Activated naive CD4-positive, alpha-beta T cell treated with anti-CD3 and anti-CD28 coated beads, Interleukin-2, amount 50 U/mL, for 72 hours (primary cell): ENCODE measurements around the gene CEACAM5. TPM values are rescaled to one million over a fixed set of nuclear protein-coding genes. Genes with fewer than 3 reads are reported as not detected.
"Not testable (repeated sequence)": the region's sequence is repeated elsewhere in the genome, so short reads cannot be mapped to it uniquely, and the experiment has no call there.

ENCODE experiments used
- ATAC-seq, 2 donors: fragments of 150-1000 bp; cut with Tn5 transposase; 2 replicates each; pipeline ENCODE4 v1.10.0; 2021; ENCODE audit warnings: mild to moderate bottlenecking in 2 of 2, moderate library complexity in 2 of 2
- DNase-seq, 2 donors: peaks; one replicate each; pipeline ENCODE4 v3.0.0; 2021 to 2022; ENCODE audit warnings: low spot score in 2 of 2
- H3K27ac Mint-ChIP-seq, 2 donors: one replicate each; pipeline ENCODE4 v1.8.0; 2022; ENCODE audit warnings: mild to moderate bottlenecking in 2 of 2, mixed read lengths in 2 of 2
- H3K36me3 Mint-ChIP-seq, 2 donors: one replicate each; pipeline ENCODE4 v1.8.0; 2022; ENCODE audit warnings: mixed read lengths in 2 of 2
- H3K9me3 Mint-ChIP-seq, 2 donors: one replicate each; pipeline ENCODE4 v1.8.0; 2022; ENCODE audit warnings: mixed read lengths in 2 of 2
- total RNA-seq, 2 donors: library from RNA; stranded (reverse); gene quantifications; one replicate each; pipeline ENCODE4 v1.2.3, GENCODE V29; 2022

Gene CEACAM5
- total RNA-seq, 2 donors from 2014 or later, result not detected

DNA sequence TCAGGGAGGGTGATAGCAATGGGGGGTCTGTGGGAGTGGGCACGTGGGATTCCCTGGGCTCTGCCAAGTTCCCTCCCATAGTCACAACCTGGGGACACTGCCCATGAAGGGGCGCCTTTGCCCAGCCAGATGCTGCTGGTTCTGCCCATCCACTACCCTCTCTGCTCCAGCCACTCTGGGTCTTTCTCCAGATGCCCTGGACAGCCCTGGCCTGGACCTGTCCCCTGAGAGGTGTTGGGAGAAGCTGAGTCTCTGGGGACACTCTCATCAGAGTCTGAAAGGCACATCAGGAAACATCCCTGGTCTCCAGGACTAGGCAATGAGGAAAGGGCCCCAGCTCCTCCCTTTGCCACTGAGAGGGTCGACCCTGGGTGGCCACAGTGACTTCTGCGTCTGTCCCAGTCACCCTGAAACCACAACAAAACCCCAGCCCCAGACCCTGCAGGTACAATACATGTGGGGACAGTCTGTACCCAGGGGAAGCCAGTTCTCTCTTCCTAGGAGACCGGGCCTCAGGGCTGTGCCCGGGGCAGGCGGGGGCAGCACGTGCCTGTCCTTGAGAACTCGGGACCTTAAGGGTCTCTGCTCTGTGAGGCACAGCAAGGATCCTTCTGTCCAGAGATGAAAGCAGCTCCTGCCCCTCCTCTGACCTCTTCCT lies 11.1 kb upstream of the CEACAM5 start:
- peak in 1 of 2 donors; percentile 43 for DNase-seq
- H3K36me3 Mint-ChIP-seq, result no peaks in the 10 kb centered on the region
- peaks cover 0 to 6% of the 10 kb centered on the region in 2 donors for H3K9me3 Mint-ChIP-seq
- no peak overlapping the region for H3K27ac Mint-ChIP-seq
- no peak for ATAC-seq

DNA sequence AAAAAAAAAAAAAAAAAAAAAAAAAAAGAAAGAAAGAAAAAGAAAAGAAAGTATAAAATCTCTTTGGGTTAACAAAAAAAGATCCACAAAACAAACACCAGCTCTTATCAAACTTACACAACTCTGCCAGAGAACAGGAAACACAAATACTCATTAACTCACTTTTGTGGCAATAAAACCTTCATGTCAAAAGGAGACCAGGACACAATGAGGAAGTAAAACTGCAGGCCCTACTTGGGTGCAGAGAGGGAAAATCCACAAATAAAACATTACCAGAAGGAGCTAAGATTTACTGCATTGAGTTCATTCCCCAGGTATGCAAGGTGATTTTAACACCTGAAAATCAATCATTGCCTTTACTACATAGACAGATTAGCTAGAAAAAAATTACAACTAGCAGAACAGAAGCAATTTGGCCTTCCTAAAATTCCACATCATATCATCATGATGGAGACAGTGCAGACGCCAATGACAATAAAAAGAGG lies 9.6 kb upstream of the CEACAM5 start:
- Mint-ChIP-seq H3K36me3 (no peaks in the 10 kb centered on the region), H3K27ac (no peak overlapping the region), H3K9me3 (no peaks in the 10 kb centered on the region)
- ATAC-seq (no peak), DNase-seq (no peak)

DNA sequence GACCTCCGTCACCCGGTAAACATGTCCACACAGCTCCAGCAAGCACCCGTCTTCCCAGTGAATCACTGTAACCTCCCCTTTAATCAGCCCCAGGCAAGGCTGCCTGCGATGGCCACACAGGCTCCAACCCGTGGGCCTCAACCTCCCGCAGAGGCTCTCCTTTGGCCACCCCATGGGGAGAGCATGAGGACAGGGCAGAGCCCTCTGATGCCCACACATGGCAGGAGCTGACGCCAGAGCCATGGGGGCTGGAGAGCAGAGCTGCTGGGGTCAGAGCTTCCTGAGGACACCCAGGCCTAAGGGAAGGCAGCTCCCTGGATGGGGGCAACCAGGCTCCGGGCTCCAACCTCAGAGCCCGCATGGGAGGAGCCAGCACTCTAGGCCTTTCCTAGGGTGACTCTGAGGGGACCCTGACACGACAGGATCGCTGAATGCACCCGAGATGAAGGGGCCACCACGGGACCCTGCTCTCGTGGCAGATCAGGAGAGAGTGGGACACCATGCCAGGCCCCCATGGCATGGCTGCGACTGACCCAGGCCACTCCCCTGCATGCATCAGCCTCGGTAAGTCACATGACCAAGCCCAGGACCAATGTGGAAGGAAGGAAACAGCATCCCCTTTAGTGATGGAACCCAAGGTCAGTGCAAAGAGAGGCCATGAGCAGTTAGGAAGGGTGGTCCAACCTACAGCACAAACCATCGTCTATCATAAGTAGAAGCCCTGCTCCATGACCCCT lies 9.0 kb upstream of the CEACAM5 start:
- DNase-seq (peak in 1 of 2 donors; percentile 37), ATAC-seq (no peak)
- H3K9me3 Mint-ChIP-seq, result no peaks in the 10 kb centered on the region
- H3K27ac Mint-ChIP-seq, result no peak overlapping the region
- H3K36me3 Mint-ChIP-seq, result no peaks in the 10 kb centered on the region

DNA sequence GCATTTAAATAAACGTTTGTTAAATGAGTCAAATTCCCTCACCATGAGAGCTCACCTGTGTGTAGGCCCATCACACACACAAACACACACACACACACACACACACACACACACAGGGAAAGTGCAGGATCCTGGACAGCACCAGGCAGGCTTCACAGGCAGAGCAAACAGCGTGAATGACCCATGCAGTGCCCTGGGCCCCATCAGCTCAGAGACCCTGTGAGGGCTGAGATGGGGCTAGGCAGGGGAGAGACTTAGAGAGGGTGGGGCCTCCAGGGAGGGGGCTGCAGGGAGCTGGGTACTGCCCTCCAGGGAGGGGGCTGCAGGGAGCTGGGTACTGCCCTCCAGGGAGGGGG lies 8.5 kb upstream of the CEACAM5 start:
- ATAC-seq, result no peak
- Mint-ChIP-seq H3K9me3 (no peaks in the 10 kb centered on the region), H3K27ac (no peak overlapping the region), H3K36me3 (no peaks in the 10 kb centered on the region)
- peak in 1 of 2 donors; percentile 16 for DNase-seq

DNA sequence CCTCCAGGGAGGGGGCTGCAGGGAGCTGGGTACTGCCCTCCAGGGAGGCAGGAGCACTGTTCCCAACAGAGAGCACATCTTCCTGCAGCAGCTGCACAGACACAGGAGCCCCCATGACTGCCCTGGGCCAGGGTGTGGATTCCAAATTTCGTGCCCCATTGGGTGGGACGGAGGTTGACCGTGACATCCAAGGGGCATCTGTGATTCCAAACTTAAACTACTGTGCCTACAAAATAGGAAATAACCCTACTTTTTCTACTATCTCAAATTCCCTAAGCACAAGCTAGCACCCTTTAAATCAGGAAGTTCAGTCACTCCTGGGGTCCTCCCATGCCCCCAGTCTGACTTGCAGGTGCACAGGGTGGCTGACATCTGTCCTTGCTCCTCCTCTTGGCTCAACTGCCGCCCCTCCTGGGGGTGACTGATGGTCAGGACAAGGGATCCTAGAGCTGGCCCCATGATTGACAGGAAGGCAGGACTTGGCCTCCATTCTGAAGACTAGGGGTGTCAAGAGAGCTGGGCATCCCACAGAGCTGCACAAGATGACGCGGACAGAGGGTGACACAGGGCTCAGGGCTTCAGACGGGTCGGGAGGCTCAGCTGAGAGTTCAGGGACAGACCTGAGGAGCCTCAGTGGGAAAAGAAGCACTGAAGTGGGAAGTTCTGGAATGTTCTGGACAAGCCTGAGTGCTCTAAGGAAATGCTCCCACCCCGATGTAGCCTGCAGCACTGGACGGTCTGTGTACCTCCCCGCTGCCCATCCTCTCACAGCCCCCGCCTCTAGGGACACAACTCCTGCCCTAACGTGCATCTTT lies 7.8 kb upstream of the CEACAM5 start:
- H3K9me3 Mint-ChIP-seq, result no peaks in the 10 kb centered on the region
- H3K27ac Mint-ChIP-seq, result no peak overlapping the region
- peak in 1 of 2 donors; percentile 28 for DNase-seq
- H3K36me3 Mint-ChIP-seq, result no peaks in the 10 kb centered on the region
- no peak for ATAC-seq

DNA sequence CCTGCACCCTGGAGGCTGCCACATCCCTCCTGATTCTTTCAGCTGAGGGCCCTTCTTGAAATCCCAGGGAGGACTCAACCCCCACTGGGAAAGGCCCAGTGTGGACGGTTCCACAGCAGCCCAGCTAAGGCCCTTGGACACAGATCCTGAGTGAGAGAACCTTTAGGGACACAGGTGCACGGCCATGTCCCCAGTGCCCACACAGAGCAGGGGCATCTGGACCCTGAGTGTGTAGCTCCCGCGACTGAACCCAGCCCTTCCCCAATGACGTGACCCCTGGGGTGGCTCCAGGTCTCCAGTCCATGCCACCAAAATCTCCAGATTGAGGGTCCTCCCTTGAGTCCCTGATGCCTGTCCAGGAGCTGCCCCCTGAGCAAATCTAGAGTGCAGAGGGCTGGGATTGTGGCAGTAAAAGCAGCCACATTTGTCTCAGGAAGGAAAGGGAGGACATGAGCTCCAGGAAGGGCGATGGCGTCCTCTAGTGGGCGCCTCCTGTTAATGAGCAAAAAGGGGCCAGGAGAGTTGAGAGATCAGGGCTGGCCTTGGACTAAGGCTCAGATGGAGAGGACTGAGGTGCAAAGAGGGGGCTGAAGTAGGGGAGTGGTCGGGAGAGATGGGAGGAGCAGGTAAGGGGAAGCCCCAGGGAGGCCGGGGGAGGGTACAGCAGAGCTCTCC lies 6.9 kb upstream of the CEACAM5 start:
- DNase-seq (peak in 1 of 2 donors; percentile 18), ATAC-seq (no peak)
- H3K36me3 Mint-ChIP-seq, result no peaks in the 10 kb centered on the region
- no peaks in the 10 kb centered on the region for H3K9me3 Mint-ChIP-seq
- no peak overlapping the region for H3K27ac Mint-ChIP-seq

DNA sequence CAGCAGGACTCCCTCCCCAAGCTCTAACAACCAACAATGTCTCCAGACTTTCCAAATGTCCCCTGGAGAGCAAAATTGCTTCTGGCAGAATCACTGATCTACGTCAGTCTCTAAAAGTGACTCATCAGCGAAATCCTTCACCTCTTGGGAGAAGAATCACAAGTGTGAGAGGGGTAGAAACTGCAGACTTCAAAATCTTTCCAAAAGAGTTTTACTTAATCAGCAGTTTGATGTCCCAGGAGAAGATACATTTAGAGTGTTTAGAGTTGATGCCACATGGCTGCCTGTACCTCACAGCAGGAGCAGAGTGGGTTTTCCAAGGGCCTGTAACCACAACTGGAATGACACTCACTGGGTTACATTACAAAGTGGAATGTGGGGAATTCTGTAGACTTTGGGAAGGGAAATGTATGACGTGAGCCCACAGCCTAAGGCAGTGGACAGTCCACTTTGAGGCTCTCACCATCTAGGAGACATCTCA lies 6.2 kb upstream of the CEACAM5 start:
- Mint-ChIP-seq H3K36me3 (no peaks in the 10 kb centered on the region), H3K9me3 (no peaks in the 10 kb centered on the region), H3K27ac (no peak overlapping the region)
- DNase-seq (no peak), ATAC-seq (no peak)

DNA sequence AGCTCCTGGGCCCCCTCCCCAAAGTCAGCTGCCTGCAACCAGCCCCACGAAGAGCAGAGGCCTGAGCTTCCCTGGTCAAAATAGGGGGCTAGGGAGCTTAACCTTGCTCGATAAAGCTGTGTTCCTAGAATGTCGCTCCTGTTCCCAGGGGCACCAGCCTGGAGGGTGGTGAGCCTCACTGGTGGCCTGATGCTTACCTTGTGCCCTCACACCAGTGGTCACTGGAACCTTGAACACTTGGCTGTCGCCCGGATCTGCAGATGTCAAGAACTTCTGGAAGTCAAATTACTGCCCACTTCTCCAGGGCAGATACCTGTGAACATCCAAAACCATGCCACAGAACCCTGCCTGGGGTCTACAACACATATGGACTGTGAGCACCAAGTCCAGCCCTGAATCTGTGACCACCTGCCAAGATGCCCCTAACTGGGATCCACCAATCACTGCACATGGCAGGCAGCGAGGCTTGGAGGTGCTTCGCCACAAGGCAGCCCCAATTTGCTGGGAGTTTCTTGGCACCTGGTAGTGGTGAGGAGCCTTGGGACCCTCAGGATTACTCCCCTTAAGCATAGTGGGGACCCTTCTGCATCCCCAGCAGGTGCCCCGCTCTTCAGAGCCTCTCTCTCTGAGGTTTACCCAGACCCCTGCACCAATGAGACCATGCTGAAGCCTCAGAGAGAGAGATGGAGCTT lies 4.7 kb upstream of the CEACAM5 start:
- Mint-ChIP-seq H3K36me3 (no peaks in the 10 kb centered on the region), H3K27ac (no peak overlapping the region), H3K9me3 (no peaks in the 10 kb centered on the region)
- DNase-seq (no peak), ATAC-seq (no peak)

DNA sequence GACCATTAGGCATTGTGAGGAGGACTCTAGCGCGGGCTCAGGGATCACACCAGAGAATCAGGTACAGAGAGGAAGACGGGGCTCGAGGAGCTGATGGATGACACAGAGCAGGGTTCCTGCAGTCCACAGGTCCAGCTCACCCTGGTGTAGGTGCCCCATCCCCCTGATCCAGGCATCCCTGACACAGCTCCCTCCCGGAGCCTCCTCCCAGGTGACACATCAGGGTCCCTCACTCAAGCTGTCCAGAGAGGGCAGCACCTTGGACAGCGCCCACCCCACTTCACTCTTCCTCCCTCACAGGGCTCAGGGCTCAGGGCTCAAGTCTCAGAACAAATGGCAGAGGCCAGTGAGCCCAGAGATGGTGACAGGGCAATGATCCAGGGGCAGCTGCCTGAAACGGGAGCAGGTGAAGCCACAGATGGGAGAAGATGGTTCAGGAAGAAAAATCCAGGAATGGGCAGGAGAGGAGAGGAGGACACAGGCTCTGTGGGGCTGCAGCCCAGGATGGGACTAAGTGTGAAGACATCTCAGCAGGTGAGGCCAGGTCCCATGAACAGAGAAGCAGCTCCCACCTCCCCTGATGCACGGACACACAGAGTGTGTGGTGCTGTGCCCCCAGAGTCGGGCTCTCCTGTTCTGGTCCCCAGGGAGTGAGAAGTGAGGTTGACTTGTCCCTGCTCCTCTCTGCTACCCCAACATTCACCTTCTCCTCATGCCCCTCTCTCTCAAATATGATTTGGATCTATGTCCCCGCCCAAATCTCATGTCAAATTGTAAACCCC lies 2.8 kb upstream of the CEACAM5 start:
- no peaks in the 10 kb centered on the region for H3K36me3 Mint-ChIP-seq
- DNase-seq, result peak in 1 of 2 donors; percentile 52
- no peak overlapping the region for H3K27ac Mint-ChIP-seq
- no peak for ATAC-seq
- H3K9me3 Mint-ChIP-seq, result no peaks in the 10 kb centered on the region

DNA sequence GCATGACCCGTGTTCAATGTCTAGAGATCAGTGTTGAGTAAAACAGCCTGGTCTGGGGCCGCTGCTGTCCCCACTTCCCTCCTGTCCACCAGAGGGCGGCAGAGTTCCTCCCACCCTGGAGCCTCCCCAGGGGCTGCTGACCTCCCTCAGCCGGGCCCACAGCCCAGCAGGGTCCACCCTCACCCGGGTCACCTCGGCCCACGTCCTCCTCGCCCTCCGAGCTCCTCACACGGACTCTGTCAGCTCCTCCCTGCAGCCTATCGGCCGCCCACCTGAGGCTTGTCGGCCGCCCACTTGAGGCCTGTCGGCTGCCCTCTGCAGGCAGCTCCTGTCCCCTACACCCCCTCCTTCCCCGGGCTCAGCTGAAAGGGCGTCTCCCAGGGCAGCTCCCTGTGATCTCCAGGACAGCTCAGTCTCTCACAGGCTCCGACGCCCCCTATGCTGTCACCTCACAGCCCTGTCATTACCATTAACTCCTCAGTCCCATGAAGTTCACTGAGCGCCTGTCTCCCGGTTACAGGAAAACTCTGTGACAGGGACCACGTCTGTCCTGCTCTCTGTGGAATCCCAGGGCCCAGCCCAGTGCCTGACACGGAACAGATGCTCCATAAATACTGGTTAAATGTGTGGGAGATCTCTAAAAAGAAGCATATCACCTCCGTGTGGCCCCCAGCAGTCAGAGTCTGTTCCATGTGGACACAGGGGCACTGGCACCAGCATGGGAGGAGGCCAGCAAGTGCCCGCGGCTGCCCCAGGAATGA lies 1.5 kb upstream of the CEACAM5 start:
- peak; percentile 91 to 93 for ATAC-seq
- Mint-ChIP-seq H3K27ac (peak overlapping the region in 1 of 2 donors; percentile 29), H3K36me3 (no peaks in the 10 kb centered on the region), H3K9me3 (no peaks in the 10 kb centered on the region)
- peak; percentile 73 to 74 for DNase-seq

DNA sequence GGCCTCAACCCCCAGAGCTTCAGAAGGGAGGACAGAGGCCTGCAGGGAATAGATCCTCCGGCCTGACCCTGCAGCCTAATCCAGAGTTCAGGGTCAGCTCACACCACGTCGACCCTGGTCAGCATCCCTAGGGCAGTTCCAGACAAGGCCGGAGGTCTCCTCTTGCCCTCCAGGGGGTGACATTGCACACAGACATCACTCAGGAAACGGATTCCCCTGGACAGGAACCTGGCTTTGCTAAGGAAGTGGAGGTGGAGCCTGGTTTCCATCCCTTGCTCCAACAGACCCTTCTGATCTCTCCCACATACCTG lies 969 bp upstream of the CEACAM5 start:
- ATAC-seq (no peak), DNase-seq (no peak)
- no peaks in the 10 kb centered on the region for H3K36me3 Mint-ChIP-seq
- H3K27ac Mint-ChIP-seq, result peak overlapping the region in 1 of 2 donors; percentile 29
- H3K9me3 Mint-ChIP-seq, result no peaks in the 10 kb centered on the region

DNA sequence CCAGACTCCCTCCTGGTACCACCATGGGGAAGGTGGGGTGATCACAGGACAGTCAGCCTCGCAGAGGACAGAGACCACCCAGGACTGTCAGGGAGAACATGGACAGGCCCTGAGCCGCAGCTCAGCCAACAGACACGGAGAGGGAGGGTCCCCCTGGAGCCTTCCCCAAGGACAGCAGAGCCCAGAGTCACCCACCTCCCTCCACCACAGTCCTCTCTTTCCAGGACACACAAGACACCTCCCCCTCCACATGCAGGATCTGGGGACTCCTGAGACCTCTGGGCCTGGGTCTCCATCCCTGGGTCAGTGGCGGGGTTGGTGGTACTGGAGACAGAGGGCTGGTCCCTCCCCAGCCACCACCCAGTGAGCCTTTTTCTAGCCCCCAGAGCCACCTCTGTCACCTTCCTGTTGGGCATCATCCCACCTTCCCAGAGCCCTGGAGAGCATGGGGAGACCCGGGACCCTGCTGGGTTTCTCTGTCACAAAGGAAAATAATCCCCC lies 505 bp upstream of the CEACAM5 start:
- Mint-ChIP-seq H3K27ac (no peak overlapping the region), H3K9me3 (no peaks in the 10 kb centered on the region), H3K36me3 (no peaks in the 10 kb centered on the region)
- ATAC-seq (no peak), DNase-seq (no peak)

DNA sequence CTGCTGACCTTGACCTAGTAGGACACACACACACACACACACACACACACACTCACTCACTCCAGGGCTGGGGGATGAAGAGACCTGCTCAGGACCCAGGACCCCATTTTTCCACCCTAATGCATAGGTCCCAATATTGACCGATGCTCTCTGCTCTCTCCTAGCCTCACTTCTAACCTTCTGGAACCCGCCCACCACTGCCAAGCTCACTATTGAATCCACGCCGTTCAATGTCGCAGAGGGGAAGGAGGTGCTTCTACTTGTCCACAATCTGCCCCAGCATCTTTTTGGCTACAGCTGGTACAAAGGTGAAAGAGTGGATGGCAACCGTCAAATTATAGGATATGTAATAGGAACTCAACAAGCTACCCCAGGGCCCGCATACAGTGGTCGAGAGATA lies 1.1 kb downstream of the CEACAM5 start:
- DNase-seq, H3K9me3 Mint-ChIP-seq, ATAC-seq, H3K27ac Mint-ChIP-seq, H3K36me3 Mint-ChIP-seq: not testable (repeated sequence)

DNA sequence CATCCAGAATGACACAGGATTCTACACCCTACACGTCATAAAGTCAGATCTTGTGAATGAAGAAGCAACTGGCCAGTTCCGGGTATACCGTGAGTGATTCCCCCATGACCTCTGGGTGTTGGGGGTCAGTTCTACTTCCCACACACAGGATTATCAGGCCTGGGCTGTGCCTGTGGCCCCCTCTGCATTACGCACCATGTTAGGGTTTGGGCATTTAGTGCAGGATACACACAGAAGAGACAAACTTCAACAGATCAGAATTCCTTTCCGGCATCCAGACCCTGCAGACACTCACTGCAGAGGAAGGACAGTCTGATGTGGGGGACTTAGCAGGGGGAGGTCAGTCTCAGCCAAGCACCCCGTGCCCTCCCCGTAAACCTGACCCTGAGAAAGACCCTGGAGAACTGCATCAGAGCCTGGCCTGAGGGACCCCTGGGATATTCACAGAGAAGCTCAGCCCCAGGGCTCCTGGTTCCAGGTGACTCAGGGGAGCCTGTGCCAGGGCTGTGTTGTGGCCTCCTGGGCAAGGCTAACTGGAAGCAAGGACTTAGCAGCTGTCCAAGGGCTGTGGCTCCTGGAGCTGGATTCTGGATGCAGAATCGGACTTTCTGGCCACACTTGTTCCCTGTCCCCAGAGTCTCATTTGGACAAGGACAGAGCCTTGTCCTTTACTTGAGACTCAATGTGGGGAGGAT lies 1.7 kb downstream of the CEACAM5 start:
- DNase-seq (no peak), ATAC-seq (no peak)
- no peaks in the 10 kb centered on the region for H3K9me3 Mint-ChIP-seq
- no peaks in the 10 kb centered on the region for H3K36me3 Mint-ChIP-seq
- H3K27ac Mint-ChIP-seq, result no peak overlapping the region
